Epidermal melanocyte (primary cell): Measurements from ENCODE around the gene SLBP.

Experiments used
- DNase-seq: peaks from one replicate; pipeline ENCODE4 v3.0.0; 2011; ENCODE audit warnings: low spot score; ENCODE audit not compliant: insufficient read length

The SLBP gene

DNA sequence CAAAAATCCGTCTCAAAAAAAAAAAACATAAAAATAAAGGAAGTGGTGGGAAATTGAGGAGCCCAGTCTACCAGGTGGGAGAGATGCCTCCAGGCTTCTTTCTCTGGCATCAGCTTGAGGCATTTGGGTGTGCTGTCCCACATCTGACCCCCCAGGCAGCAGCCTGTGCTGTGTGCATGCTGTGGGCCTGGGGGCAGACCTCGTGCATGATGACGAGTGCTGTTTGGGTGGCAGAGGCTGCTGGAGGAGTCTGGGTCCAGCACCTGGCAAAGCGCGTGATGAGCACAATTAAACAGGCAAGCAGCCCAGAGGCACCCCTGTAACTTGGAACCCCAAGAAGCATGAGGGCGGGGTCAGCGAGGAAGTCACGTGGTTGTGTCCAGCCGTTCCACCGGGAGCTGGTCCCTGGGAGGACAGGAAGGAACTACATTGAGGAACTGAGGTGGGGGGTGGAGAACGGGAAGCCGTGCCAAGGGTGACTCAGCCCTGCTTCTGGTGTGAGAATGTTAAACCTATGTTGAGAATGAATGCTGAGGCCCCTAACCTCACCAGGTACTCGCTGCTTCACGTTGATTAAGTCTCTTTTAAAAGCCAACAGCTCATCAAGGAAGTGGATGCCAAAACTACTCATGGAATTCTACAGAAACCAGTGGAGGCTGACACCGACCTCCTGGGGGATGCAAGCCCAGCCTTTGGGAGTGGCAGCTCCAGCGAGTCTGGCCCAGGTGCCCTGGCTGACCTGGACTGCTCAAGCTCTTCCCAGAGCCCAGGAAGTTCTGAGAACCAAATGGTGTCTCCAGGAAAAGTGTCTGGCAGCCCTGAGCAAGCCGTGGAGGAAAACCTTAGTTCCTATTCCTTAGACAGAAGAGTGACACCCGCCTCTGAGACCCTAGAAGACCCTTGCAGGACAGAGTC lies 15.3 kb upstream of the SLBP start:
- no peak for DNase-seq

- peak; percentile 87 for DNase-seq
Observed at GRCh38 chr4:1726146-1726934, 14.2 kb upstream of the SLBP start.

DNA sequence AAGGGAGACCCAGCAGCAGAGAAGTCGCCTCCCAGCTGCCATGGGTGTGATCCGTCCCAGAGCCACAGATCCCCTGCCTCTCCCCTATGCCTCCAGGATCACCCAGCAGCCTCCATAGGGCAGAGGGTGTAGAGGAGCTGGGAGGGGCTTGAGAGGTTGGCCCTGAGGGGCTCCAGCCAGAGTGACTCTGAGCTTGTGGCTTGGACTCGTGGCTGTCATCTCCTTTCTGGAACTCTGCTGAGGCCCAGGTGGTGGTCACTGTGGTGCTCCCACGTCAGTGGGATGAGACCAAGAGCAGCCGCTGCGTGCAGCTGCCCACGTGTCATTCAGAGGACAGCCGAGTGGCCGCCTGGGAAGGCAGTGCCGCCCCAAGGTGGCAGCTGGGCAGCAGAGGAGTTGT lies 13.4 kb upstream of the SLBP start:
- DNase-seq, result no peak

DNA sequence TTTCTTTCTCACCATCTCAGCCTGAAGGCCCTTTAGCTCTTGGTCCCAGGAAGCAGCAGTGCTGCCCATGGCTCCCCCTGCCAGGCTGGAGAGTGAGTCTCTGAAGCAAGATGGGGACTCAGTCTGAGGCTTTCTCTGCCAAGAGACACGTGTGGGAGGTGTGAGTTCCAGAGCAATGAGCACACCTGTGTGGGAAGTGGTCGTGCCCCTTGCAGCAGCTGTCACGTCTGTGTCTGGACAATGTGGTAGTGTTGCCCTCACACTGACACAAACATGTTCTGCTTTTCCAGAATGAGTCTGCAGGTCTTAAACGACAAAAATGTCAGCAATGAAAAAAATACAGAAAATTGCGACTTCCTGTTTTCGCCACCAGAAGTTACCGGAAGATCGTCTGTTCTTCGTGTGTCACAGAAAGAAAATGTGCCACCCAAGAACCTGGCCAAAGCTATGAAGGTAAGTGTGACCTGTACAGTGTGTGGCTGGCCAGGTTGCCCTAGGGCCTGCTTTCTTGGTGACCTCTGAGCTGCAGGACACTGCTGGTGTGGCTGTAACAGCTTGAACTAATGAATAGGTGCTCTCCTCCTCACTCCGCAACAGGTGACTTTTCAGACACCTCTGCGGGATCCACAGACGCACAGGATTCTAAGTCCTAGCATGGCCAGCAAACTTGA lies 11.1 kb upstream of the SLBP start:
- no peak for DNase-seq

DNA sequence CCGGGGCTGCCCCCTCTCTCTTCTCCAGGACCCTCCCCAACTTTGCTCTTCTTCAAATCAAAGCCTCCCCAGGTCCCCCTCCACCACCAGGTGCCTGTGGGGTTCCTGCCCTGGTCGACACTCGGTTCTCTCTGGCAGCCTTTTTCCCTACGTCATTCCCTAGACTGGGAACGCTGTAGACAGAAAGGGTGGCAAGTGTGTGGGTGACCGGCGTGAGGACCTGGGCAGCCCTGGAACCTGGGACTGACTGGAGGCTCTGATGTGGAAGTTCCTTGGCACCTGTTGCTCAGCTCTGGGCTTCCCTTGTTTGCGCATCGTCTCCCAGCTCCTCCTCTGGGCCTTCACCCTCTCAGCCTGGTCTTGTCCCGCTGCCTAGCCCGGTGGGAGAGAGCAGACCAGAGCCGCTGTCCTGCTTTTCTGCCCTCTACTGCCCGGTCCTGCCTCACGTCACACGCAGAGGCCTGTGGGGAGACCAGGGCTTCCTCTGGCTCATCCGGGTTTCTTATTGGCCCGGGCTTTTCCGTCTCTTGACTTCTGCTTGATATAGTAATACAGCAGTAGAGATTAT lies 10.5 kb upstream of the SLBP start:
- DNase-seq, result no peak

DNA sequence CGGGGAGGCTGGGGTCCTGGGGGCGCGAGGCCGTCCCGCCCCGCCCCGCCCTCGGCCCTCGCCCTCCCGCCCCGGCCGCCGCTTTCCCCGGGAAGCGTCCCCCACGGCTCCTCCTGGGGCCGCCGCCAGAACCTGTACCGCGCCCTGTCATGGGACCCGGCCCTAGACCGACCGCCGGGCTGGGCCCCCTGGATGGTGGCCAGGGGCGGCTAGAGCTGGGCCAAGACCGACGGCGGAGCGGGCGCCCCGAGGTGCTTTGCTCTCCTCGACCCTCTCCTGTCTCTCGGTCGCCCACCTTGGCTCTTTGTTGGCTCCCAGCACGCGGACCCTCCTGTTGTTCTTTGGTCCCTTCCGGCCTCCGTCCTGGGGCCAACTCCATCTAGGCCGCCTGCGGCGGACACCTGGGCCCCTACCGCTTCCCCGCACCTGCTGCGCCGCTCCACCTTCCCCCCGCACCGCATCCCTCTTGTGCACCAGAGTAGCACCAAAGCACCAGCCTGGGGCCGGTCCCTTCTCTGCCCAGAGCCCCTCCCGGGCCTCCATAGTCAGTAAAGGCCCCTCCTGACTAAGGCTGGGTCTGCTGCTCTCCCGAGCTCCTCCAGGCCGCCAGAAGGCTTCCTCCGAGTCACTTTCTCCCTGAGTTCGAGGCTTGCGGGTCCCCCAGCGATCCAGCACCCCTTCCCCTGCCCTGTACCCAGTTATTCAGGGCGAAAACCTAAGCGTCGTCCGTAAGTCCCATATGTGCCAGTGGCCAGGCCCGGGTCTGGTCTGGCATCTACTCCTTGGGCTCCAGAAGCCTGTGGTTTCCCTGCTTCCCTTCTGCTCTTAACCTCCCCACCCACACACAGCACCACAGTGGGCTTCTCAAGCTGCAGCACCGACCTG lies 9.8 kb upstream of the SLBP start:
- DNase-seq, result no peak

- DNase-seq, result peak; percentile 98
Observed at GRCh38 chr4:1721003-1721665, 9.0 kb upstream of the SLBP start, which contains the start of the genes TACC3 and TMEM129. Gene TACC3 (plus strand): TSS chr4:1721521. CDS start chr4:1723422, 1,901 bp downstream. Gene TMEM129 (minus strand): TSS chr4:1721323. CDS start chr4:1720837, 486 bp downstream.

DNA sequence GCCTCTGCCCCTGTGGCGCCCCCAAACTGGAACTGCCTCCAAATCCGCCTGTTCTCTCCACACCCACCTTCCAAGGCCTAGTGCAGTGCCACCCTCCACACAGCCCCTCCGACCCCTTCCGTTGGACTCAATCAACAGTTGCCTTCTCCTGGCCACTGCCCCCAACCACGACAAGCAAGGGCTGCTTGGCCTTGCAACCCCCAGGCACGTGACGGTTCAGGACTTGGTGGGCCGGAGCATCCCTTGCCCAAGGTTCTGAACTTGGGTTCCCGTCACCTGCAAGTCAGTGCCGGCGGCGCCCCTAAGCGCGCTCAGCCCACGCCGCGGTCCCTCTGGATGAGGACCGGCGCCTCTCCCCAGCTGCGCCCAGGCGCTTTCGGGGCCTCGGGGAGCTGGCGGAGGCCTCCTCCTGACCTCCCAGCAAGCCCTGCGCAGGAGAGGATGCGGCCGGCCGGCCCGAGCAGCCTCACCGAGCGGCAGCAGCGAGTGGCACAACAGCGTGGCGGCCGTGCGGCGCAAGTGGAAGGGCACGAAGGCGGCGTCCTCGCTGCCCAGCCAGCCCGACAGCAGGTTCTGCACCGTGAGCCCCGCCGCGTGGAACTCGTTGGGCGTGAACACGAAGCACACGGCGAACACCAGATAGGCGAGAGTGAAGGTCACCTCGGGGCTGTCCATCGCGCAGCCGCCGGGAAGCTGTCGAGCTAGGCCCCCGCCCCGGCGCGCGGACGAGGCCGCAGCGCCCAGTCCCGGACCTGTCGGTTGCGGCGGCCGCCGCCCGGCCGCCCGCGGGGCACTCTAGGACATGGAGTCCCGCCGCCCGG lies 8.3 kb upstream of the SLBP start:
- DNase-seq, result peak; percentile 36

DNA sequence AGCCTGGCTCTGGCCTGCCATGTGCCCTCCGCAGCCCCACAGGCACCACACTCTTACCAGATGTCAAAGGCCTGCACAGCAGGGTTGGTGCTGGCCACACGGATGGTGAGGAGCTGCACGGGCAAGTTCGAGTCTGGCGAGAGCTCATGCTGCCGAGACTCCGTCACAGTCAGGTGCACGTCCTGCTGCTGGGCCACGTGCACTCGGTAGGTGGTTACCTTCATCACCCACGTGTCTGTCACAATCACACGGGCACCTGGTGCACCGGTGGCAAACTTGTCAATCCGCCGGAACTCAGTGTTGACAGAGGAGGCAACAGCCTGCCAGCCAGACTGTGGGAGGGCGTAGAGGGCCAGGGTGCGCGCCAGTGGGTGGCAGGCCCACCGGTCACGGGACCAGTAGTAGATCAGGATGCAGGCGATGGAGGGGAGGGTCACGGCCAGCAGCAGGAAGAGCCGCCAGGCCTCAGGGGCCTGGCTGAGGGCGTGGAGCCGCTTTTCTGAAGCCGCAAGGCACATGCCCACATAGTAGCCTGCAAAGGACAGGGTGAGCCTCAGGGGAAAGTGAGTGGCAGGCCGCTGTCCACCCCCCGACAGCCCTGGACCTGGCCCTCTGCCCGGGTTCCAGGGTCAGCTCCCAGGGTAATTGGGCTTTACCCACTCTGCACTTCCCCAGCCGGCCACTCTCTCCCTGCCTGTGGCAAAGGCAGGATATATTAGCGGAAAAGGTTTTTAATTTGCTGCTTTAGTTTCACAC lies 6.2 kb upstream of the SLBP start:
- peak; percentile 59 for DNase-seq

- no peak for DNase-seq
Observed at GRCh38 chr4:1717129-1718094, 5.3 kb upstream of the SLBP start.

DNA sequence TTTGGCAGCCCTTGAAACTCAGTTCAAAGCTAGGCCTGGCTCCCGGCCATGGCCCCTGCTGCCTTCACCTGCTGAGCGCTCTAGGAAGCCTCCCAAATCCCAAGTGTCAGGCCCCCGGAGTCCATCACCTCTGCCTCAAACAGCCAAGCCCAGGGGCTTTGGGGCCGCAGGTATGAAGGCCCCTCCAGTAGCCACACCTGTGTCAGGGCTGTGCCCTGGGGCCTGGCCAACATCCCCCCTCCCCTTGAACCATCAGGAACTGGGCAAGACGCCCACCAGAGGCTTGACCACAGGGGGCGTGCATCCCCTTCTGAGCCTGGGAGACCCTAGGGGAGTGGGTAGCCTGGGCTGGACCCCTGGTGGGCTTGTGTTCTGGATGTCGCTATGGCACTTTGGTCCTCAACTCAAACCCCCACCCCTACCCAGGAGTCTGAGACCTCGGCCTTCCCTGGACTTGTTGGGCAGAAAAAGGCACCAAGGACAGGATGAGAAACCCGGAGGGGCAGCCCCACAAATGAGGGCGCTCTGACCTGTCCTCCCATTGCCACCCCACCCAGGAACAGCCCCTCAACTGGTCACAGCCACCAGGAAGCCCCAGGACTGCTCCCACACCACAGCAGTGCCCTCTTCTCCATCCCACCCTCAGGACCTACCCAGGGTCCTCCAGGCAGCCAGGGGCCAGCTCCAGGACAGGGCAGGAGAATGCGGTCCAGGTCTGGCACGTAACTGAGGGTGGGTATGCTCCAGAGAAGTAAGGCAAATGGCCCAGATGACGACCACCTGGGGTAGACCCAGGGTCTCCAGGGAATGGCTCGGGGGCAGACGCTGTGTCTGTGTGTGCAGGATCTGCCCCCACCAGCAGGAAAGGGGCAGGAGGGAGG lies 4.2 kb upstream of the SLBP start:
- DNase-seq, result no peak

- DNase-seq, result no peak
Observed at GRCh38 chr4:1715002-1715758, 3.1 kb upstream of the SLBP start.

DNA sequence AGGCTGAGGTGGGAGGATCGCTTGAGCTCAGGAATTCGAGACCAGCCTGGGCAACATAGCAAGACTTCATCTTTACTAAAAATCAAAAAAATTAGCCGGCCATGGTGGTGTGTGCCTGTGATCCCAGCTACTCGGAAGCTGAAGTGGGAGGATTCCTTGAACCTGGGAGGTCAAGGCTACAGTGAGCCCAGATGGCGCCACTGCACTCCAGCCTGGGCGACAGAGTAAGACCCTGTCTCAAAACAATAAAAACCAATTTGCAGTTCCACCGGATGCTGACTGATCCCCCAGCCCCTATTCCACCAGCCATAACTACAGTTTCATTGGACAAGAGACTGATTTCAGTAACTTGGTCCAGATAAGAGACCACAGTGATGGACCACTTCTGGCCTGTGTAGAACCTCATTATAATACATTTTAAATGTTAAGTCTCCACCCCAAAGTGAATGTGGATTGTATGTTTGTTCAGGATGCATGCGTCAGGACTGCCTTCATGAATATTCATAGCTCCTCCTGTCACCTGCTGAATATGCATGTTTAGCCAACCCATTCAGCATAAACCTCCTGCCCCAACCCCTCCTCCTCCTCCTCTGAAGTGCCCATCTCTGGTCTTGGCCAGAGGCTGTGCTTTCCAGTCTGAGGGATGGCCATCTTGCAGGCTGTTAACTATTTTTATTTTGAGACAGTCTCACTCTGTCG lies 2.3 kb upstream of the SLBP start:
- no peak for DNase-seq

GRCh38 chr4:1713003-1713851 lies 1.1 kb upstream of the SLBP start:
- DNase-seq, result no peak
